Duodenal mucosa (tissue), 2 donors: ENCODE data around the gene ELOVL6.
"Not testable (repeated sequence)": the region's sequence is repeated elsewhere in the genome, so short reads cannot be mapped to it uniquely, and the experiment has no call there.

Experiments
- H3K27ac ChIP-seq: one replicate; pipeline ENCODE4 v1.7.0; 2013; ENCODE audit warnings: low read depth, low read length
- H3K27me3 ChIP-seq, 2 donors: one replicate each; pipeline ENCODE4 v1.7.0; 2013; ENCODE audit warnings: low read length in 2 of 2, control low read depth in 1 of 2; ENCODE audit not compliant: insufficient read depth in 2 of 2, control insufficient read depth in 1 of 2
- H3K36me3 ChIP-seq, 2 donors: one replicate each; pipeline ENCODE4 v1.7.0; 2013; ENCODE audit warnings: low read length in 2 of 2, control low read depth in 1 of 2; ENCODE audit not compliant: insufficient read depth in 2 of 2, control insufficient read depth in 1 of 2
- H3K4me1 ChIP-seq, 2 donors: one replicate each; pipeline ENCODE4 v1.7.0; 2013; ENCODE audit warnings: low read length in 2 of 2, control low read depth in 1 of 2; ENCODE audit not compliant: insufficient read depth in 2 of 2, control insufficient read depth in 1 of 2
- H3K4me3 ChIP-seq, 2 donors: one replicate each; pipeline ENCODE4 v1.7.0; 2013; ENCODE audit warnings: low read length in 2 of 2, low read depth in 1 of 2
- H3K9ac ChIP-seq, 2 donors: one replicate each; pipeline ENCODE4 v1.7.0; 2013; ENCODE audit warnings: low read length in 2 of 2, low read depth in 1 of 2
- H3K9me3 ChIP-seq, 2 donors: one replicate each; pipeline ENCODE4 v1.7.0; 2013; ENCODE audit warnings: low read length in 2 of 2, control low read depth in 1 of 2; ENCODE audit not compliant: control insufficient read depth in 1 of 2

The ELOVL6 gene

DNA sequence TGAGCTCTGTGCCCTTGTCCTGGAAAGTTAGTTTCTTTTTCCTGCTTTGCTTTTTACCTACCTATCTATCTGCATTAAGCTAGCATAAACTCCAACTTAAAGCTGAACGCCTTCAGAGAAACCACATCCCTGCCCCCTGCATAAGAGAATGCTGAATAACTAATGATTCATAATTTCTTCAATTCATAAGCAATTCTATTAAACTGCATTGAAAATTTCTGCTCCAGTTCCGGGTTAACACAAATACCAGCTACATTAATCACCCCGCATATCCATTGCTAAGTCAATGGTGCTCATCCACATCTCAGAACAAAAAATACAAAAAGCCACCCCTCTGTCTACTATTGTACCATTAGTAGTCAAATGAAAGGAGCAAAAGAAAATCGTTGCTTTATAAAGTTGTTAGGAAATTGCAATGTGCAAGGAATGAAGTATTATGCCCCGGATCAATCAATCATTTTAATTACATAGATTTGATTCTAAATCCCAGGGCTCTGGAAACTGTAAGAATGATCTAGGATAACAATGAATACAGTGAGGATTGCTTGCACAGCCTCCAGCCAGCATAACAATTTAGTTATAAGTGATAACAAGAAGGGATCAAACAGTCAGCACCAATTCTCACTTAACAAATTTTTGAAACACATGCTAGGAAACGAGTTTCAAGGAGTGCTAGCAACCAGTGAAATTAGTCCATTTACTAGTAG is 106.8 kb downstream of the ELOVL6 start:
- H3K4me1 ChIP-seq = peaks cover 10 to 14% of the 10 kb centered on the region in 2 donors
- H3K9ac ChIP-seq = no peak overlapping the region
- no peak overlapping the region for H3K4me3 ChIP-seq
- no peak overlapping the region for H3K27ac ChIP-seq
- H3K36me3 ChIP-seq = no peaks in the 10 kb centered on the region
- H3K27me3 ChIP-seq = no peaks in the 10 kb centered on the region
- no peaks in the 10 kb centered on the region for H3K9me3 ChIP-seq

DNA sequence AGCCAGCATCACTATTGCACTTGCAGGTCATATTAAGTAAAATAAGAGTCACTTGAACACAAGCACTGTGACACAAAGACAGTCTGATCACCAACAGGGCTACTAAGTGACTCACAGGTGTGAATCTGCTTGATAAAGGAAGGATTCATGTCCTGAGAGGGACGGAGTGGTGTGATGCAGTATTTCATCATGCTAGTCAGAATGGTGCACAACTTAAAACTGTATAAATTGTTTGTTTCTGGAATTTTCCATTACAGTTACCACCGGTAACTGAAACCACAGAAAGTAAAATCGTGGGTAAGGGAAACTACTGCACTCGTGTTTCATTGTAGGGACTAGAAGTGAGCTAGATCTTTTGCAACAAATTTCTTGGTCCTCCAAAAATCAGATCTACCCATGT is 109.7 kb downstream of the ELOVL6 start:
- no peak overlapping the region for H3K4me3 ChIP-seq
- no peak overlapping the region for H3K9ac ChIP-seq
- no peaks in the 10 kb centered on the region for H3K9me3 ChIP-seq
- no peak overlapping the region for H3K27ac ChIP-seq
- no peaks in the 10 kb centered on the region for H3K27me3 ChIP-seq
- H3K36me3 ChIP-seq = no peaks in the 10 kb centered on the region
- H3K4me1 ChIP-seq = peaks cover 24 to 34% of the 10 kb centered on the region in 2 donors

GRCh38 chr4:110087070-110087708 is 111.2 kb downstream of the ELOVL6 start:
- H3K27me3 ChIP-seq = no peaks in the 10 kb centered on the region
- H3K9ac ChIP-seq = no peak overlapping the region
- H3K4me1 ChIP-seq = peaks cover 24 to 34% of the 10 kb centered on the region in 2 donors
- H3K9me3 ChIP-seq = no peaks in the 10 kb centered on the region
- no peaks in the 10 kb centered on the region for H3K36me3 ChIP-seq
- no peak overlapping the region for H3K27ac ChIP-seq
- no peak overlapping the region for H3K4me3 ChIP-seq

GRCh38 chr4:110085131-110085530 is 113.3 kb downstream of the ELOVL6 start:
- no peaks in the 10 kb centered on the region for H3K36me3 ChIP-seq
- peaks cover 17 to 31% of the 10 kb centered on the region in 2 donors for H3K4me1 ChIP-seq
- H3K9ac ChIP-seq = no peak overlapping the region
- no peaks in the 10 kb centered on the region for H3K9me3 ChIP-seq
- no peak overlapping the region for H3K4me3 ChIP-seq
- H3K27ac ChIP-seq = no peak overlapping the region
- no peaks in the 10 kb centered on the region for H3K27me3 ChIP-seq

GRCh38 chr4:110084154-110084553 is 114.3 kb downstream of the ELOVL6 start:
- Histone ChIP-seq H3K9ac (no peak overlapping the region), H3K36me3 (no peaks in the 10 kb centered on the region), H3K27me3 (no peaks in the 10 kb centered on the region), H3K9me3 (no peaks in the 10 kb centered on the region), H3K4me1 (peaks cover 17 to 31% of the 10 kb centered on the region in 2 donors), H3K27ac (no peak overlapping the region), H3K4me3 (no peak overlapping the region)

DNA sequence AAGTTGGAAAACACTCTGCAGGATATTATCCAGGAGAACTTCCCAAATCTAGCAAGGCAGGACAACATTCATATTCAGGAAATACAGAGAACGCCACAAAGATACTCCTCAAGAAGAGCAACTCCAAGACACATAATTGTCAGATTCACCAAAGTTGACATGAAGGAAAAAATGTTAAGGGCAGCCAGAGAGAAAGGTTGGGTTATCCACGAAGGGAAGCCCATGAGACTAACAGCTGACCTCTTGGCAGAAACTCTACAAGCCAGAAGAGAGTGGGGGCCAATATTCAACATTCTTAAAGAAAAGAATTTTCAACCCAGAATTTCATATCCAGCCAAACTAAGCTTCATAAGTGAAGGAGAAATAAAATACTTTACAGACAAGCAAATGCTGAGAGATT is 120.3 kb downstream of the ELOVL6 start:
- not testable (repeated sequence) for H3K4me1 ChIP-seq, H3K27me3 ChIP-seq, H3K36me3 ChIP-seq, H3K4me3 ChIP-seq, H3K9me3 ChIP-seq, H3K9ac ChIP-seq, H3K27ac ChIP-seq

DNA sequence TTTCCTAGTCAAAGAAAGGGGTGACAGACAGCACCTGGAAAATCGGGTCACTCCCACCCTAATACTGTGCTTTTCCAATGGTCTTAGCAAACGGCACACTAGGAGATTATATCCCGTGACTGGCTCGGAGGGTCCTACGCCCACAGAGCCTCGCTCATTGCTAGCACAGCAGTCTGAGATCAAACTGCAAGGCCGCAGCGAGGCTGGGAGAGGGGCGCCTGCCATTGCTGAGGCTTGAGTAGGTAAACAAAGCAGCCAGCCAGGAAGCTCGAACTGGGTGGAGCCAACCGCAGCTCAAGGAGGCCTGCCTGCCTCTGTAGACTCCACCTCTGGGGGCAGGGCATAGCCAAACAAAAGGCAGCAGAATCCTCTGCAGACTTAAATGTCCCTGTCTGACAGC is 121.6 kb downstream of the ELOVL6 start:
- H3K4me3 ChIP-seq, H3K9ac ChIP-seq, H3K27ac ChIP-seq: not testable (repeated sequence)

DNA sequence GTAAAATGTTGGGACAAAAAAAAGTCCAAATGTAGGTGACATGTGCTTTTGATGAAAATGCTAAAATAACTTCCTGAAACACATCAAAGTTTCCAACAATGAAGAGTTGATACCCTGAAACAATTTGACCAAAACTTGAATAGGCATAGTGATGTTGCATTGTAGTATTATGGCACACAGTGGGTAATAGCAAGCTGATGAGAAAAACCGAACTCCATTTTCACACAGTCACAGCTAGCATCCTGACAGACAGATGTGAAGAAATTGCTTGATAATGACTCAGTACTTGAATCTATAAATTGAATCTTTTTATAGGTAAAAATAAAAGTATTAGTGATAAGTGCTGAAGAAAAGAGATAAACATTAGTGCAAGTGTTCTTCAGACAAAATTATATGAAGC is 122.5 kb downstream of the ELOVL6 start:
- no peaks in the 10 kb centered on the region for H3K27me3 ChIP-seq
- H3K36me3 ChIP-seq = no peaks in the 10 kb centered on the region
- H3K4me3 ChIP-seq = no peak overlapping the region
- no peaks in the 10 kb centered on the region for H3K9me3 ChIP-seq
- H3K4me1 ChIP-seq = no peaks in the 10 kb centered on the region
- no peak overlapping the region for H3K27ac ChIP-seq
- H3K9ac ChIP-seq = no peak overlapping the region

More for the DNA sequence above, 121.6 kb downstream of the ELOVL6 start:
- not testable (repeated sequence) for H3K4me1 ChIP-seq, H3K36me3 ChIP-seq, H3K27me3 ChIP-seq, H3K9me3 ChIP-seq

- no peaks in the 10 kb centered on the region for H3K36me3 ChIP-seq
- H3K9ac ChIP-seq = no peak overlapping the region
- H3K27me3 ChIP-seq = no peaks in the 10 kb centered on the region
- H3K4me3 ChIP-seq = no peak overlapping the region
- no peaks in the 10 kb centered on the region for H3K4me1 ChIP-seq
- no peaks in the 10 kb centered on the region for H3K9me3 ChIP-seq
- no peak overlapping the region for H3K27ac ChIP-seq
These were observed 123.2 kb downstream of the ELOVL6 start for GRCh38 chr4:110075083-110075738.

GRCh38 chr4:110074570-110074969 is 123.8 kb downstream of the ELOVL6 start:
- no peaks in the 10 kb centered on the region for H3K27me3 ChIP-seq
- H3K4me1 ChIP-seq = no peaks in the 10 kb centered on the region
- no peak overlapping the region for H3K27ac ChIP-seq
- no peak overlapping the region for H3K4me3 ChIP-seq
- H3K36me3 ChIP-seq = no peaks in the 10 kb centered on the region
- no peak overlapping the region for H3K9ac ChIP-seq
- no peaks in the 10 kb centered on the region for H3K9me3 ChIP-seq
